Measurements from ENCODE around the gene DNM3.
"Not testable (repeated sequence)": the region's sequence is repeated elsewhere in the genome, so short reads cannot be mapped to it uniquely, and the experiment has no call there.

The DNM3 gene

DNA sequence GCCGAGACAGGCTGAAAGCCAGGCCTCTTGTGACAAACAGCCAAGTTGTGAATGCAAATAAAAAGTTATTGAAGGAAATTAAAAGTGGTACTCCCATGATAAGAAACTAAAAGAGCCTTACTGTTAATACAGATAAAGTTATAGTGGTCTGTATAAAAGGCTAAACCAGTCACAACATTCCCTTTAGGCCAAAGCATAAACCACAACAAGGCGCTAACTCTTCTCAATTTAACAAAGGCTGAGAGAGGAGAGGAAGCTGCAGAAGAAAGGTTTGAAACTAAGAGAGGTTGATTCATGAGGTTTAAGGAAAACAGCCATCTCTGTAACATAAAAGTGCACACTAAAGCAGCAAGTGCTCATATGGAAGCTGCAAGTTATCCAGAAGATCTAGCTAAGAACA lies 589.9 kb downstream of the DNM3 start:
- no peak for DNase-seq (ENCODE audit: low read depth)
- TF ChIP-seq, protein P1, sequence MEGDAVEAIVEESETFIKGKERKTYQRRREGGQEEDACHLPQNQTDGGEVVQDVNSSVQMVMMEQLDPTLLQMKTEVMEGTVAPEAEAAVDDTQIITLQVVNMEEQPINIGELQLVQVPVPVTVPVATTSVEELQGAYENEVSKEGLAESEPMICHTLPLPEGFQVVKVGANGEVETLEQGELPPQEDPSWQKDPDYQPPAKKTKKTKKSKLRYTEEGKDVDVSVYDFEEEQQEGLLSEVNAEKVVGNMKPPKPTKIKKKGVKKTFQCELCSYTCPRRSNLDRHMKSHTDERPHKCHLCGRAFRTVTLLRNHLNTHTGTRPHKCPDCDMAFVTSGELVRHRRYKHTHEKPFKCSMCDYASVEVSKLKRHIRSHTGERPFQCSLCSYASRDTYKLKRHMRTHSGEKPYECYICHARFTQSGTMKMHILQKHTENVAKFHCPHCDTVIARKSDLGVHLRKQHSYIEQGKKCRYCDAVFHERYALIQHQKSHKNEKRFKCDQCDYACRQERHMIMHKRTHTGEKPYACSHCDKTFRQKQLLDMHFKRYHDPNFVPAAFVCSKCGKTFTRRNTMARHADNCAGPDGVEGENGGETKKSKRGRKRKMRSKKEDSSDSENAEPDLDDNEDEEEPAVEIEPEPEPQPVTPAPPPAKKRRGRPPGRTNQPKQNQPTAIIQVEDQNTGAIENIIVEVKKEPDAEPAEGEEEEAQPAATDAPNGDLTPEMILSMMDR (IDR thresholded peaks at IDR 0.05; ENCODE audit: insufficient read depth, low read depth, low read length, missing control alignments), result no peak
- no peak overlapping the region for H3K4me3 ChIP-seq (ENCODE audit: low read depth, low read length)

DNA sequence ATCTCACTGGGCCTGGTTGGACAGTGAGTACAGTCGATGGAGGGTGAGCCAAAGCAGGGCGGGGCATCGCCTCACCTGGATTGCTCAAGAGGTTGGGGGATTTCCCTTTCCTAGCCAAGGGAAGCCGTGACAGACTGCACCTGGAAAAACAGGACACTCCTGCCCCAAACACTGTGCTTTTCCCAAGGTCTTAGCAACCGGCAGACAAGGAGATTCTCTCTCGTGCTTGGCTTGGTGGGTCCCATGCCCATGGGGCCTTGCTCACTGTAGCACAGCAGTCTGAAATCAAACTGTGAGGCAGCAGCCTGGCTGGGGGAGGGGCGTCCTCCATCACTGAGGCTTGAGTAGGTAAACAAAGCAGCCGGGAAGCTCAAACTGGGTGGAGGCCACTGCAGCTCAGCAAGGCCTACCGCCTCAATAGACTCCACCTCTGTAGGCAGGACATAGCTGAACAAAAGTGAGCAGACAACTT lies 590.5 kb downstream of the DNM3 start:
- TF ChIP-seq, protein P1 (IDR thresholded peaks at IDR 0.05; ENCODE audit: insufficient read depth, low read depth, low read length, missing control alignments), result no peak
- H3K4me3 ChIP-seq (ENCODE audit: low read depth, low read length), result no peak overlapping the region
- DNase-seq (ENCODE audit: low read depth), result no peak

GRCh38 chr1:172437183-172437582 lies 595.9 kb downstream of the DNM3 start:
- not testable (repeated sequence) for DNase-seq (ENCODE audit: low read depth); H3K4me3 ChIP-seq (ENCODE audit: low read depth, low read length)

DNA sequence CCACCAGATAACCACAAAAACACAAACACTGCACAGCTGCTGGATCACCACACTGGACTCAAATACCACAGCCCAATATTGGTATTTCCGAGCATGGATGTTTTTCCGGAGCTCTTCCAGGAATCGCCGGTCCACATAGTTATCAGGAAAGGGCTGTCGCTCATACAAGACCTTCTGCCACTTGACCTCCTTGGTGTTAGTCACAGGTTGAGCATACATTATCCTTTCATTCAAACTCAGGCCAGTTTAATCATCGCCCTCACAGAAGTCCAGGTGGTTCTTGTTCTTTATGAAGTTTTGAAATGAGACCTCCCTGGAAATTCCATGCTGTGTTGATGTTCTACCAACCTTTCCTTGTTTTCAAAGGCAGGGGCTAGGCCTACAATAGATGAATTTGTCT lies 601.1 kb downstream of the DNM3 start:
- TF ChIP-seq, protein P1 (IDR thresholded peaks at IDR 0.05; ENCODE audit: insufficient read depth, low read depth, low read length, missing control alignments), result no peak
- no peak overlapping the region for H3K4me3 ChIP-seq (ENCODE audit: low read depth, low read length)
- DNase-seq (ENCODE audit: low read depth), result no peak

GRCh38 chr1:172442843-172443565 lies 601.7 kb downstream of the DNM3 start:
- no peak for DNase-seq (ENCODE audit: low read depth)
- TF ChIP-seq, protein P1 (IDR thresholded peaks at IDR 0.05; ENCODE audit: insufficient read depth, low read depth, low read length, missing control alignments), result no peak
- peak overlapping the region; percentile 91 for H3K4me3 ChIP-seq (ENCODE audit: low read depth, low read length)

GRCh38 chr1:172443666-172444453 lies 602.6 kb downstream of the DNM3 start, which contains the start of gene PIGC:
TSS of gene PIGC (minus strand) at chr1:172444069. CDS start at chr1:172442622, 1,447 bp downstream.
- TF ChIP-seq, protein P1 (IDR thresholded peaks at IDR 0.05; ENCODE audit: insufficient read depth, low read depth, low read length, missing control alignments), result peak; percentile 91
- peak within 1 kb of the TSS; percentile 91 for H3K4me3 ChIP-seq (ENCODE audit: low read depth, low read length)

GRCh38 chr1:172446547-172446946 lies 605.2 kb downstream of the DNM3 start:
- H3K4me3 ChIP-seq (ENCODE audit: low read depth, low read length), result no peak overlapping the region
- TF ChIP-seq, protein P1 (IDR thresholded peaks at IDR 0.05; ENCODE audit: insufficient read depth, low read depth, low read length, missing control alignments), result no peak
- DNase-seq (ENCODE audit: low read depth), result no peak

More at GRCh38 chr1:172443666-172444453, 602.6 kb downstream of the DNM3 start, which contains the start of gene PIGC:
- peak; percentile 95 for DNase-seq (ENCODE audit: low read depth)
